Choroid plexus epithelial cell (primary cell): Measurements from ENCODE around the gene ACOT12.

Experiments
- DNase-seq: peaks from one replicate; pipeline ENCODE4 v3.0.0-alpha.2; 2010; ENCODE audit warnings: low read depth
- H3K4me3 ChIP-seq: 2 replicates; pipeline ENCODE4 v1.5.1; 2011; ENCODE audit warnings: low read depth, mild to moderate bottlenecking, control low read depth, low read length, moderate library complexity
- CTCF ChIP-seq: conservative IDR thresholded peaks from 2 replicates; pipeline ENCODE4 v1.5.1; 2011; ENCODE audit warnings: low read depth, mild to moderate bottlenecking, control low read depth, inconsistent platforms, low read length, moderate library complexity

ACOT12 gene

DNA sequence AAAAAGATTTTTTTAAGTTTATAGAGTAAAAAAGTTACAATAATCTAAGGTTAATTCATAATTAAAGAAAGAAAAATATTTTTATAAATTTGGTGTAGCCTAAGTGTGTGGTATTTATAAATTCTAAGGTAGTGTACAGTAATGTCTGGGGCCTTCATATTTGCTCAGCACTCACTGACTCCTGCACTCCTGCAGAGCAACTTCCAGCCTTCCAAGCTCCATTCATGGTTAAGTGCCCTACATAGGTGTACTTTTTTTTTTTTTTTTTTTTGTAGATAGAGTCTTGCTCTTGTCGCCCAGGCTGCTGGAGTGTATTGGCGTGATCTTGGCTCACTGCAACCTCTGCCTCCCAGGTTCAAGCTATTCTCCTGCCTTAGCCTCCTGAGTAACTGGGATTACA lies 10.1 kb downstream of the ACOT12 start:
- no peak for DNase-seq
- no peak overlapping the region for H3K4me3 ChIP-seq
- no peak for TF ChIP-seq CTCF

DNA sequence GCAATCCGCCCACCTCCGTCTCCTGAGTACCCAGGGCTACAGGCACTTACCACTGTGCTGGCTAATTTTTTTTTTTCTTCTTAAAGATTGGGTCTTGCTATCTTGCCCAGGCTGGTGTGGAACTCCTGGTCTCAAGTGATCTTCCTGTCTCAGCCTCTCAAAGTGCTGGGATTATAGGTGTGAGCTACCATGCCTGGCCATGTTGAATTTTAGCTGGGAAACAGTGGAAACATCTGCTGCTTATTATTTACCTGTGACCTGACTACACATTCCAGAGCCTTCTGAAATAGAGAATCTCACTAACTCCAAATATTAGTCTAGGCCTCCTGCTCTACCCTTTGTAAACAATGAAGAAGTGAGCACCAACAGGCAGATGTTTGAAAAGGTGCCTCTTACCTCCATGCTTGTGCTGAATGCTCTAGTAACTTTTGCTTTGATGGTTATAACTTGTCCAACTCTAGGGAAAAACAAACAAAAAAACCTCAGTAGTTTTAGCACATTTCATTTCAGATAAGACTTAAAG lies 22.5 kb downstream of the ACOT12 start:
- no peak for DNase-seq
- H3K4me3 ChIP-seq = no peak overlapping the region
- no peak for TF ChIP-seq CTCF

- H3K4me3 ChIP-seq = no peak overlapping the region
- no peak for DNase-seq
- no peak for TF ChIP-seq CTCF
These were observed 23.0 kb downstream of the ACOT12 start for GRCh38 chr5:81370912-81371311.

- H3K4me3 ChIP-seq = no peak overlapping the region
- TF ChIP-seq CTCF = no peak
- no peak for DNase-seq
These were observed 28.4 kb downstream of the ACOT12 start for GRCh38 chr5:81365541-81365940.

DNA sequence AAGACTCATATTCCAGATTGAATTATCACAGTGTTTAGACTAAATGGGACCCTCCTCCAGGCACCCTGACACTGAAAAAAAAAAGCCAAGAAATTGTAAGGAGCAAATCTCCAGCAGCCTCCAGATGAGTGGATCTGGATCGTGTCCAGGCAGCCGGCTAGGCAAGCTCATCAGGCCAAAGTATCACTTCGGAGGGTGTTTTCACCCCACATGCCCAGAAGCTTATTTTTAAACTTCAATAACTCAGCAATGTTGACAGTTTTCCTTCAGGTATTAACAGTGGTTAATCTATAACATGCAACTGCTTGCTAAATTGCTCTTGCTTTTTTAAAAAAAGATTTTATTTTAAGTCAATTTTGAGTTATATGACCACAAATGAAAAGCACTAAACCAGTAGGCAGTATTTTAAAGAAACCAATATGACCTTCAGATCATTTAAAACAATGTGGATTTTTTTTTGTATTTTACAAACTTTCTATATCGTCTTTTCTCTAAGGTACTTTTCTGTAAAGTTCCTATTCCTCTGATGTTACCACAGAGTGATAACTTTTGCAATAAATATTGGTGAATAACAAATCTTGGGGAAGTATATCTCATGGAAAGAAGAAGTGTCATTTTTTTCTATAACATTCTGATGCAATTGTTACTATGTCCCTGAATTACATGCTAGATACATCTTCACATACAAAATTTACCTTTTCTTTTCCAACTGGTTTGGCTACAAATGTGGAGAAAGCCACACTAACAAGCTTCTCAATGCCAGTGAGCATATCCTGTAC lies 30.7 kb downstream of the ACOT12 start:
- no peak for DNase-seq
- no peak overlapping the region for H3K4me3 ChIP-seq
- no peak for TF ChIP-seq CTCF

- DNase-seq = no peak
- no peak for TF ChIP-seq CTCF
- H3K4me3 ChIP-seq = no peak overlapping the region
These were observed 32.3 kb downstream of the ACOT12 start for GRCh38 chr5:81361600-81361999.

DNA sequence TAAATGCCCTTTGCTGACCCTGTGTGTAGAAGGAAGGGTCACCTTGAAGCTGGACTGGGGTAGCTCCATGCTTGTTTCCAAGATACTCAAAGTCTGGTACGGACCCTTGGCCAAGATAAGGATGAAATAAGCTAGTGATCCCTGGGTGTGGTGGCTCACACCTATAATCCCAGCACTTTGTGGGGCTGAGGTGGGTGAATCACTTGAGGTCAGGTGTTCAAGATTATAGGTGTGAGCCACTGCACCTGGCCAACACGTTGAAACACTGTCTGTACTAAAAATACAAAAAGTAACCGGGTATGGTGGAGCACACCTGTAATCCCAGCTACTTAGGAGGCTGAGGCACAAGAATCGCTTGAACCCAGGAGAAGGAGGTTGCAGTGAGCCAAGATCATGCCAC lies 33.3 kb downstream of the ACOT12 start:
- no peak for DNase-seq
- TF ChIP-seq CTCF = no peak
- no peak overlapping the region for H3K4me3 ChIP-seq
